WERI-Rb-1 (cell line): Measurements from ENCODE around the gene HORMAD2.

Source experiments
- DNase-seq: peaks from one replicate; pipeline ENCODE4 v3.0.0-alpha.2; 2020
- H3K27ac ChIP-seq: fragments of 250-450 bp; sonication (Bioruptor Pico); 2 replicates; pipeline ENCODE4 v1.5.1; 2020; ENCODE audit warnings: mild to moderate bottlenecking, moderate library complexity
- H3K27me3 ChIP-seq: fragments of 250-450 bp; sonication (Bioruptor Pico); 2 replicates; pipeline ENCODE4 v1.5.1; 2021; ENCODE audit warnings: mild to moderate bottlenecking, low read depth, moderate library complexity; ENCODE audit not compliant: insufficient read depth, severe bottlenecking
- H3K36me3 ChIP-seq: fragments of 250-450 bp; sonication (Bioruptor Pico); 2 replicates; pipeline ENCODE4 v1.5.1; 2020; ENCODE audit warnings: mild to moderate bottlenecking, moderate library complexity
- H3K4me3 ChIP-seq: 2 replicates; pipeline ENCODE4 v1.5.1; 2011; ENCODE audit warnings: low read depth, mild to moderate bottlenecking, control low read depth, low read length
- H3K9me3 ChIP-seq: fragments of 250-450 bp; sonication (Bioruptor Pico); 2 replicates; pipeline ENCODE4 v1.5.1; 2021; ENCODE audit warnings: mild to moderate bottlenecking, moderate library complexity; ENCODE audit not compliant: severe bottlenecking
- TF ChIP-seq, protein P1 (sequence below): IDR thresholded peaks from 2 replicates; pipeline ENCODE4 v1.5.1; 2011; ENCODE audit warnings: low read depth, mild to moderate bottlenecking, control low read depth, inconsistent platforms, low read length

The HORMAD2 gene

DNA sequence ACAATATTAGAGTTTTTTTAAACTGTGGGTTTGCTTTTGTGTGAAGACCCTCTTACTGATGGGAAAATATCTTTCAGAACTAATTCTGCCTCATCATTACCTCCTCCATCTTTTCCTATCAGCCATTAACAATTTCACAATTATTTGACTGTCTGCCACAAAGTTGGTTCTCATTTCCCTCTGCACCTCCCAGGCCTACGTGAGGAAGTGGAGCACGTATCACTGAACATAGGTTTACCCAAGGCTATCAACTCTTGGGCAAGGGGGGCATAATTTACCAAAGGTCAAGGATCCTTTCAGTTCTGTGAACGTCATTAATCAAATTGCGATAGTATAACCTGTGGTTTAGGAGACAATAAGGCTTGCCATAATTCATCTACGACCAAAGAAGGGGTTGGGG is 106.2 kb downstream of the HORMAD2 start:
- Histone ChIP-seq H3K4me3 (no peak overlapping the region), H3K27me3 (no peaks in the 10 kb centered on the region), H3K36me3 (no peaks in the 10 kb centered on the region), H3K9me3 (no peaks in the 10 kb centered on the region), H3K27ac (no peak overlapping the region)
- TF ChIP-seq, protein P1, sequence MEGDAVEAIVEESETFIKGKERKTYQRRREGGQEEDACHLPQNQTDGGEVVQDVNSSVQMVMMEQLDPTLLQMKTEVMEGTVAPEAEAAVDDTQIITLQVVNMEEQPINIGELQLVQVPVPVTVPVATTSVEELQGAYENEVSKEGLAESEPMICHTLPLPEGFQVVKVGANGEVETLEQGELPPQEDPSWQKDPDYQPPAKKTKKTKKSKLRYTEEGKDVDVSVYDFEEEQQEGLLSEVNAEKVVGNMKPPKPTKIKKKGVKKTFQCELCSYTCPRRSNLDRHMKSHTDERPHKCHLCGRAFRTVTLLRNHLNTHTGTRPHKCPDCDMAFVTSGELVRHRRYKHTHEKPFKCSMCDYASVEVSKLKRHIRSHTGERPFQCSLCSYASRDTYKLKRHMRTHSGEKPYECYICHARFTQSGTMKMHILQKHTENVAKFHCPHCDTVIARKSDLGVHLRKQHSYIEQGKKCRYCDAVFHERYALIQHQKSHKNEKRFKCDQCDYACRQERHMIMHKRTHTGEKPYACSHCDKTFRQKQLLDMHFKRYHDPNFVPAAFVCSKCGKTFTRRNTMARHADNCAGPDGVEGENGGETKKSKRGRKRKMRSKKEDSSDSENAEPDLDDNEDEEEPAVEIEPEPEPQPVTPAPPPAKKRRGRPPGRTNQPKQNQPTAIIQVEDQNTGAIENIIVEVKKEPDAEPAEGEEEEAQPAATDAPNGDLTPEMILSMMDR: no peak
- DNase-seq: no peak

DNA sequence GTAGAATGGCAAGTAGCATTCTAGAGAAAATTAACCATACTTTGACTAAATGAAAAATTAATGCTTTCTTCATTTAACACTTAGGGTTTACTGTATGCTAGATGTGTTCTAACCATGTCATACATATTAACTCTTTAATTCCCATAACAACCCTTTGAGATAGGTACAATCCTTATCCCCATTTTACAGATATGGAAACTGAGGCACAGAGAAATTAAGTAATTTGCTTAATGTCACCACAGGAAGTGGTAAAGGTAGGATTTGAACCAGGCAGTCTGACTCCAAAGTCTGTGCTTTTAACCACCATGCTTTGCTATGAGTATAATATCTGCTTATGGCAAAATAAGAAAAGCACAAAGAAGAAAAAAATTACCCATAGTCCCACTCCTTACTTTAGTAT is 106.8 kb downstream of the HORMAD2 start:
- Histone ChIP-seq H3K4me3 (no peak overlapping the region), H3K27me3 (no peaks in the 10 kb centered on the region), H3K9me3 (no peaks in the 10 kb centered on the region), H3K36me3 (no peaks in the 10 kb centered on the region), H3K27ac (no peak overlapping the region)
- TF ChIP-seq, protein P1: no peak
- DNase-seq: no peak

DNA sequence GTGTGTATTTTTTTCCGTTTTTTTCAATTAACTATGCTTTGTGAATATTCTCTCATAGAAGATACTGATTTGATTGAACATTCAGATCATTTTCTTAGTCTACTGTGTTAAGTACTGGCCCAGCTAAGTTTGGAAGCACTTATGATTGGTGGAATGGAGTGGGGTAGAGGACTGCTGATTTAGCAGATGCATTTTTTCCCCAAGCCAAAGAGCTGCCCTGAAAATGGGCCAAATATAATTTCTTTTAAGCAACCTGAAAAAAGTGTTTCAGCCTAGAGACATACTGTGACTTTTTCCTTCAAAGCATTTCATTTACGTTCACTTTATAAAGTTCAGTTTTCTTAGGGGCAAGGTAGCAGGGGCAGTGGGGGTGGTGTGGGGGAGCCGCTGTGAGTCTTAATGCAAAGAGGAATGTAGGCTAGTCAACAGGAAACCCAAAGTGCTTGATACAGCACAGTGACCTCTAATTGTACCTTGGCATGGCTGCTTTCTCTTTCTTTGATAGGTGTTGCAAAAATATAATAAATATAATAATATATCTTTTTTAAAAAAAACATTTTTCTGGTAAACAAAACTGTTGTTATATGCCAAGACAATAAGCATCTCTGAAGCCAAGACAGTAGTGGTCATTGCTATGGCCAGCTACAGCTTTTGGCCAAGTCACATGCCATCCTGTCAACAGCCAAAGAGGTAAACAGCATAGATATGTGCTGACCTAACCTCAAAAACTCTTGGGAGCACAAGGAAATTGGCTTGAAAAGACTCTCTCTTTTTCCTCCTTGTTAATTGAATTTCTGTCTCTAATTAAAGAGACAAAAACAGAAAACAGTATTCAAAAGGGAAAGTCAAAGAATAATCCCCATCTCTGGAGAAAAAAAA is 107.5 kb downstream of the HORMAD2 start:
- H3K36me3 ChIP-seq: no peaks in the 10 kb centered on the region
- no peak overlapping the region for H3K27ac ChIP-seq
- no peak overlapping the region for H3K4me3 ChIP-seq
- TF ChIP-seq, protein P1: no peak
- no peaks in the 10 kb centered on the region for H3K27me3 ChIP-seq
- no peaks in the 10 kb centered on the region for H3K9me3 ChIP-seq
- no peak for DNase-seq

DNA sequence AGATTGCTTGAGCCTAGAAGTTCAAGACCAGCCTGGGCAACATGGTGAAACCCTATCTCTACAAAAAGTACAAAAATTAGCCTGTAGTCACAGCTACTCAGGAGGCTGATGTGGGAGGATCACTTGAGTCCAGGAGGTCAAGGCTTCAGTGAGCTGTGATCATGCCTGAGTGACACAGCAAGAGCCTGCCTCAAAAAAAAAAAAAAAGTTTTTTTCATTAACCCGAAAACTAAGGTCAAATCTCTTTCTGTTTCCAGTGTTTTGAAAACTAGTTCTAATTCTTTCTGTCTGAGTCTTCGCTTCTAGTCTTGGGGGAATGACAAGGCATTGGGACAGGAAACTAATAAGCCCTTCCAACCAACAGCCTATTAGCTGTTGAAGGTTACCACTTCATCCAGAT is 108.6 kb downstream of the HORMAD2 start:
- Histone ChIP-seq H3K27me3 (no peaks in the 10 kb centered on the region), H3K9me3 (no peaks in the 10 kb centered on the region), H3K27ac (no peak overlapping the region), H3K4me3 (no peak overlapping the region), H3K36me3 (no peaks in the 10 kb centered on the region)
- DNase-seq: no peak
- TF ChIP-seq, protein P1: no peak

DNA sequence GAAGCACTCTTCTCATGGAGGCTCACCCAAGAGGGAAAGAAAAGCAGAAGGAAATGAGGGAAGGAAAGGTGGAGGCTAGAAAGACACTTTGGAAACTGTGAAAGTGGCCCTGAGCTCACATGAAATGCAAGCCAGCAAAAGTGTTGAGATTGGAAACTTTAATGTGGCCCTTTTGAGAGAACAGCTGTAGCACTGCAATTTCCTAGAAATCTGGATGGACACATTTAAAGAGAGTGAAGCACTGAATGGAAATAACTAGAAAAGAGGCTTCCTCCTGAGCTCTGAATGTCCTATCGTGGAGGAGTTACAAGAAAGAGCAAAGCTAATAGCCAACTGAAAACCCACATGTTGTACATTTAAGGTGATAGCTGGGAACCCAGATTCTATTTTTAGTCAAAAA is 110.3 kb downstream of the HORMAD2 start:
- no peak for DNase-seq
- H3K9me3 ChIP-seq: no peaks in the 10 kb centered on the region
- H3K27me3 ChIP-seq: no peaks in the 10 kb centered on the region
- no peaks in the 10 kb centered on the region for H3K36me3 ChIP-seq
- TF ChIP-seq, protein P1: no peak
- H3K27ac ChIP-seq: no peak overlapping the region
- no peak overlapping the region for H3K4me3 ChIP-seq
